Measurements from ENCODE around the gene KCTD12.

- TF ChIP-seq CTCF (IDR thresholded peaks at IDR 0.05; ENCODE audit: low read length) (no peak), EZH2phosphoT487 (IDR thresholded peaks at IDR 0.05; ENCODE audit: low read length) (no peak)
Observed at GRCh38 chr13:76865996-76866503, 20.2 kb downstream of the KCTD12 start.
